K562 (cell line): Measurements from ENCODE around the gene RRBP1. TPM values are rescaled to one million over a fixed set of nuclear protein-coding genes. Genes with fewer than 3 reads are reported as not detected.

Experiments used
- ATAC-seq: fragments of 200-7000 bp; cut with Tn5 transposase; 3 replicates; pipeline ENCODE4 v1.9.1; 2020; ENCODE audit warnings: moderate library complexity
- BruUV-seq: library from RNA; stranded (reverse); fragments of 400-500 nt; replicated peaks from 2 replicates; lab custom pipeline; 2021; lab: Mats Ljungman, UMichigan
- CTCF ChIA-PET: fragments of 300-600 bp; formaldehyde crosslinking; extraction: SDS; loops from one replicate; lab custom pipeline; 2021; ENCODE audit warnings: low intra/inter-chr PET ratio; lab: Yijun Ruan, JAX
- POLR2A ChIA-PET: fragments of 300-600, 350-650 bp; sonication (Branson Sonifier 250); formaldehyde crosslinking; extraction: SDS; loops from one replicate; lab custom pipeline; 2021; ENCODE audit warnings: antibody characterized with exemption, inconsistent platforms; lab: Yijun Ruan, JAX
- DNase-seq, 4 experiments: peaks; one replicate each; pipeline versions ENCODE4 v3.0.0 to v3.0.0-alpha.2; 2011 to 2018; ENCODE audit warnings: low spot score in 3 of 4, mixed read lengths in 3 of 4; ENCODE audit errors: extremely low read depth in 1 of 4
- FAIRE-seq: peaks from 2 replicates; lab custom pipeline; 2011; peaks lifted over from hg19 to GRCh38; lab: Jason Lieb, UNC
- H2AFZ ChIP-seq: 2 replicates; pipeline ENCODE4 v1.6.0; 2011; ENCODE audit warnings: low read depth, low read length, control low read depth, inconsistent platforms
- H3K27ac ChIP-seq: fragments of 200-600 bp; 3 replicates; pipeline ENCODE4 v1.8.0; 2011; ENCODE audit warnings: low read depth, mild to moderate bottlenecking, control low read depth, inconsistent platforms, low read length, moderate library complexity, mixed read lengths; ENCODE audit errors: extremely low read depth
- H3K27me3 ChIP-seq, 2 experiments: fragments of 300-600 bp in 1 of 2; 2 replicates in 1 of 2; 3 replicates in 1 of 2; pipeline versions ENCODE4 v1.6.0 to v1.8.0; 2011; ENCODE audit warnings: inconsistent platforms in 2 of 2, low read length in 2 of 2, mild to moderate bottlenecking in 1 of 2, mixed read lengths in 1 of 2, moderate library complexity in 1 of 2; ENCODE audit not compliant: control insufficient read depth in 2 of 2, insufficient read depth in 2 of 2
- H3K36me3 ChIP-seq: fragments of 300-600 bp; 3 replicates; pipeline ENCODE4 v1.8.0; 2011; ENCODE audit warnings: mild to moderate bottlenecking, low read length, inconsistent platforms; ENCODE audit not compliant: control insufficient read depth, insufficient read depth
- H3K4me1 ChIP-seq, 2 experiments: fragments of 200-600 bp in 1 of 2; replicated peaks in 1 of 2; 2 replicates in 1 of 2; 3 replicates in 1 of 2; pipeline versions ENCODE4 v1.5.1 to v1.8.0; 2011; ENCODE audit warnings: inconsistent platforms in 2 of 2, low read length in 2 of 2, mild to moderate bottlenecking in 1 of 2, mixed read lengths in 1 of 2, moderate library complexity in 1 of 2; ENCODE audit not compliant: control insufficient read depth in 2 of 2, insufficient read depth in 2 of 2
- H3K4me2 ChIP-seq: 2 replicates; pipeline ENCODE4 v1.6.1; 2011; ENCODE audit warnings: low read length, control low read depth, inconsistent platforms, mixed read lengths; ENCODE audit not compliant: insufficient read depth
- H3K4me3 ChIP-seq: fragments of 200-600 bp; sonication (generic), shearing (Covaris generic); 2 replicates; pipeline ENCODE4 v1.5.1; 2016; ENCODE audit warnings: control low read depth, inconsistent platforms
- H3K79me2 ChIP-seq: fragments of 200-600 bp; 3 replicates; pipeline ENCODE4 v1.8.0; 2011; ENCODE audit warnings: low read length, inconsistent platforms; ENCODE audit not compliant: control insufficient read depth, insufficient read depth
- H3K9ac ChIP-seq, 2 experiments: 2 replicates each; pipeline versions ENCODE4 v1.6.0 to v1.6.1; 2011; ENCODE audit warnings: low read depth in 2 of 2, low read length in 2 of 2, control low read depth in 1 of 2, inconsistent platforms in 1 of 2, mild to moderate bottlenecking in 1 of 2, mixed read lengths in 1 of 2; ENCODE audit not compliant: insufficient read depth in 1 of 2
- H3K9me1 ChIP-seq: one replicate; pipeline ENCODE4 v1.6.0; 2011; ENCODE audit warnings: inconsistent platforms, mild to moderate bottlenecking, low read length, moderate library complexity; ENCODE audit not compliant: control insufficient read depth, insufficient read depth
- H3K9me3 ChIP-seq: replicated peaks from 2 replicates; pipeline ENCODE4 v1.5.1; 2011; ENCODE audit warnings: low read depth, low read length, inconsistent platforms; ENCODE audit not compliant: control insufficient read depth, insufficient read depth
- H4K20me1 ChIP-seq: replicated peaks from 2 replicates; pipeline ENCODE4 v1.6.1; 2011; ENCODE audit warnings: low read length, inconsistent platforms, mixed read lengths; ENCODE audit not compliant: control insufficient read depth, insufficient read depth
- BRD4 ChIP-seq: fragments of 200-600 bp; sonication (generic); IDR thresholded peaks from 2 replicates; pipeline ENCODE4 v1.6.1; 2017; ENCODE audit warnings: inconsistent platforms
- CBX2 ChIP-seq: fragments of 200-600 bp; sonication (generic); IDR thresholded peaks from one replicate; pipeline ENCODE4 v1.6.1; 2012; ENCODE audit warnings: mild to moderate bottlenecking, low read length, inconsistent platforms; ENCODE audit not compliant: insufficient read depth, poor library complexity, severe bottlenecking
- HMGXB4 ChIP-seq: sonication (generic); formaldehyde crosslinking; IDR thresholded peaks from 2 replicates; pipeline ENCODE4 v1.8.1; 2023; ENCODE audit warnings: mild to moderate bottlenecking, missing genetic modification reagents
- LCOR ChIP-seq: sonication (generic); formaldehyde crosslinking; IDR thresholded peaks from 2 replicates; pipeline ENCODE4 v1.8.0; 2022; ENCODE audit warnings: mild to moderate bottlenecking, missing genetic modification reagents
- MLLT1 ChIP-seq, 2 experiments: fragments of 450-650 bp; IDR thresholded peaks; 2 replicates each; pipeline ENCODE4 v1.6.1; 2016
- WGBS: fragments of 100-300 bp; shearing (Covaris generic); methylation state at CpG from one replicate; pipeline ENCODE4 v1.1.6; 2016; ENCODE audit warnings: low coverage, mixed read lengths; ENCODE audit not compliant: insufficient coverage; ENCODE audit errors: missing lambda C conversion rate; 5-methylcytosine and 5-hydroxymethylcytosine counted together
- in situ Hi-C: fragments of 300-500 bp; cut with MboI; formaldehyde crosslinking; loops from 4 replicates; pipeline ENCODE4 v1.15.0; 2018; ENCODE audit warnings: inconsistent platforms, mixed read lengths
- intact Hi-C: fragments of 100-400 bp; cut with micrococcal nuclease; formaldehyde crosslinking; loops from 2 replicates; pipeline ENCODE4 v1.14.2; 2022
- polyA plus RNA-seq, 8 experiments: library from polyadenylated mRNA; depleted of rRNA in 4 of 8; stranded (reverse) in 5 of 8; unstranded in 3 of 8; fragments of >200 nt; fragmentation: Nextera tagmentation in 2 of 8; fragmentation: Illumina TruSeq in 1 of 8; extraction: Ambion mirVana in 2 of 8; extraction: Trizol in 1 of 8; gene quantifications; 2 replicates each; pipeline versions ENCODE4 v1.2.1 to v1.2.3, GENCODE V29; 2011 to 2014; ENCODE audit warnings: inconsistent platforms in 1 of 8, missing spikeins in 1 of 8
- total RNA-seq, 7 experiments: library from RNA; depleted of rRNA in 6 of 7; stranded (reverse); fragments of >200 nt in 6 of 7; fragmentation: Illumina TruSeq in 2 of 7; extraction: Trizol in 2 of 7; gene quantifications; 2 replicates each; pipeline versions ENCODE4 v1.2.1 to v1.2.3, GENCODE V29; 2011 to 2021; ENCODE audit warnings: low replicate concordance in 1 of 7

Gene RRBP1
- total and polyA plus RNA-seq, 9 of the 15 experiments (the other 6 are each of a cell fraction or from before 2014, with no cell fraction given): 0.84 to 32.0 (median 17.6) TPM

GRCh38 chr20:17701826-17702225 lies 19.8 kb upstream of the RRBP1 start (continued):
- TF ChIP-seq HMGXB4 (CRISPR knock-in tag): no peak
- TF ChIP-seq, all 486 proteins: peak for 0

- no peaks in the 10 kb centered on the region for H3K9me1 ChIP-seq
- no peak for ATAC-seq
- TF ChIP-seq BRD4 (no peak), MLLT1 (IDR thresholded peaks at IDR 0.05) (no peak), CBX2 (no peak), LCOR (CRISPR knock-in tag) (no peak)
- CTCF ChIA-PET: no interaction called here
- no peaks in the 10 kb centered on the region for H4K20me1 ChIP-seq
- H3K27ac ChIP-seq: no peak overlapping the region
- no peaks in the 10 kb centered on the region for H3K79me2 ChIP-seq
- H3K36me3 ChIP-seq: no peaks in the 10 kb centered on the region
- no peak overlapping the region for H3K9ac ChIP-seq
- H2AFZ ChIP-seq: no peak overlapping the region
- in situ Hi-C loops (no loop called here), intact Hi-C loops (no loop called here)
- no peak for DNase-seq
- H3K4me2 ChIP-seq: no peak overlapping the region
- BruUV-seq: no TSS peak
- no peak for FAIRE-seq
- H3K27me3 ChIP-seq: peaks cover 0 to 43% of the 10 kb centered on the region in 2 experiments; a peak in 3 of 5 replicates
- 0% methylated on average over 7 of the region's 7 CpGs for WGBS
- no peaks in the 10 kb centered on the region for H3K4me1 ChIP-seq
- no peak overlapping the region for H3K4me3 ChIP-seq
- H3K9me3 ChIP-seq: no peaks in the 10 kb centered on the region
- POLR2A ChIA-PET: no interaction called here
These were observed 18.6 kb upstream of the RRBP1 start for GRCh38 chr20:17700637-17701036.
